Kidney epithelial cell (primary cell): Measurements from ENCODE around the gene MX1. TPM values are rescaled to one million over a fixed set of nuclear protein-coding genes. Genes with fewer than 3 reads are reported as not detected.
"Not testable (repeated sequence)": the region's sequence is repeated elsewhere in the genome, so short reads cannot be mapped to it uniquely, and the experiment has no call there.

ENCODE experiments used
- DNase-seq: peaks from one replicate; pipeline ENCODE4 v3.0.0-alpha.2; 2010; ENCODE audit warnings: low read depth
- H3K27me3 ChIP-seq: 2 replicates; pipeline ENCODE4 v1.6.0; 2011; ENCODE audit warnings: low read length; ENCODE audit not compliant: control insufficient read depth, insufficient read depth
- H3K36me3 ChIP-seq: 2 replicates; pipeline ENCODE4 v1.5.1; 2011; ENCODE audit warnings: low read length; ENCODE audit not compliant: control insufficient read depth, insufficient read depth
- H3K4me3 ChIP-seq: 2 replicates; pipeline ENCODE4 v1.5.1; 2011; ENCODE audit warnings: low read depth, mild to moderate bottlenecking, control low read depth, low read length
- total RNA-seq: library from RNA; depleted of rRNA; stranded (reverse); fragments of >200 nt; gene quantifications from 2 replicates; pipeline ENCODE4 v1.2.3, GENCODE V29; 2015
- TF ChIP-seq, protein P1 (sequence below): IDR thresholded peaks from 2 replicates; pipeline ENCODE4 v1.5.1; 2011; ENCODE audit warnings: mild to moderate bottlenecking, moderate library complexity, low read length, control low read depth, inconsistent platforms; ENCODE audit not compliant: insufficient read depth, poor library complexity, severe bottlenecking

The MX1 gene
- total RNA-seq, 1 donor from 2014 or later: 48.7 TPM

GRCh38 chr21:41418956-41419680, 6.9 kb upstream of the MX1 start:
- TF ChIP-seq, protein P1, sequence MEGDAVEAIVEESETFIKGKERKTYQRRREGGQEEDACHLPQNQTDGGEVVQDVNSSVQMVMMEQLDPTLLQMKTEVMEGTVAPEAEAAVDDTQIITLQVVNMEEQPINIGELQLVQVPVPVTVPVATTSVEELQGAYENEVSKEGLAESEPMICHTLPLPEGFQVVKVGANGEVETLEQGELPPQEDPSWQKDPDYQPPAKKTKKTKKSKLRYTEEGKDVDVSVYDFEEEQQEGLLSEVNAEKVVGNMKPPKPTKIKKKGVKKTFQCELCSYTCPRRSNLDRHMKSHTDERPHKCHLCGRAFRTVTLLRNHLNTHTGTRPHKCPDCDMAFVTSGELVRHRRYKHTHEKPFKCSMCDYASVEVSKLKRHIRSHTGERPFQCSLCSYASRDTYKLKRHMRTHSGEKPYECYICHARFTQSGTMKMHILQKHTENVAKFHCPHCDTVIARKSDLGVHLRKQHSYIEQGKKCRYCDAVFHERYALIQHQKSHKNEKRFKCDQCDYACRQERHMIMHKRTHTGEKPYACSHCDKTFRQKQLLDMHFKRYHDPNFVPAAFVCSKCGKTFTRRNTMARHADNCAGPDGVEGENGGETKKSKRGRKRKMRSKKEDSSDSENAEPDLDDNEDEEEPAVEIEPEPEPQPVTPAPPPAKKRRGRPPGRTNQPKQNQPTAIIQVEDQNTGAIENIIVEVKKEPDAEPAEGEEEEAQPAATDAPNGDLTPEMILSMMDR: no peak
- no peak for DNase-seq
- H3K36me3 ChIP-seq: no peaks in the 10 kb centered on the region
- H3K4me3 ChIP-seq: no peak overlapping the region
- no peaks in the 10 kb centered on the region for H3K27me3 ChIP-seq

- no peaks in the 10 kb centered on the region for H3K36me3 ChIP-seq
- TF ChIP-seq, protein P1: no peak
- DNase-seq: peak; percentile 49
- H3K4me3 ChIP-seq: peak overlapping the region; percentile 68
- no peaks in the 10 kb centered on the region for H3K27me3 ChIP-seq
These were observed 5.8 kb upstream of the MX1 start for GRCh38 chr21:41419921-41420862.

GRCh38 chr21:41420998-41421397, 5.0 kb upstream of the MX1 start:
- H3K36me3 ChIP-seq, H3K4me3 ChIP-seq, DNase-seq, H3K27me3 ChIP-seq: not testable (repeated sequence)

DNA sequence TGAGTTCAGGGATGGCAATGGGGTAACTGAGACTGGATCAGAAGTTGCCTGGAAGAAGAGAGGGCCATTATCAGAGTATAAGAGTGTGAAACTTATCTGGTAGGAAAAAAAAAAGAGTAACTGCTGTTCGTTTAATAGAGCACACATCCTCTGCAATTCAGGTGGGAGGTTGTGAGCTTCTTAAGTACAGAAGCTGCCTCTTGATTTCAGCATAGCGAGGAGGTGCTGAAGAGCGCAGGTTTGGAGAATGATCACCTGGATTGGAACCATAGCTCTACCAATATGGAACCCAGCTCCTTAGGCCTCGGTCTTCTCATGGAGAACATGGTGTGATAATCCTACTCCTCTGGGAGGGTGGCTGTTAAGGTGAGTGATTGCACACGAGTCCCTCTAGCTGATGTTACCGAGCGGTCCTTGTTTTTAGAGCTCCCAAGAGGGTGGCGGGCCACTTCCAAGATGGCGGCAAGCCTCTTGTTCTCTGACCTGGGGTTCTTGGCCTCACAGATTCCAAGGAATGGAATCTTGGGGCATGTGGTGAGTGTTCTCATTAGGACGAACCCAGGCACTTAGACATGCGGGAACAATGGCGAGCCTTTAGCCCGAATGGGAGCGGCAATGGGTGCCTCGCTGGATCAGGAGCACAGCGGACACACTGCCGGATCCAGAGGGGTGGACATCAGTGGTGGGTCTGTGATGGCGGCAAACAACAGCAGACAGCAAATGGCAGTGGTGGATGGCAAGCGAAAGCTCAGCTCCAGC, 3.3 kb upstream of the MX1 start:
- H3K27me3 ChIP-seq: peaks cover 7% of the 10 kb centered on the region
- H3K4me3 ChIP-seq: no peak overlapping the region
- TF ChIP-seq, protein P1: no peak
- no peak for DNase-seq
- no peaks in the 10 kb centered on the region for H3K36me3 ChIP-seq

GRCh38 chr21:41423305-41423636, 2.8 kb upstream of the MX1 start:
- H3K4me3 ChIP-seq, DNase-seq: not testable (repeated sequence)

GRCh38 chr21:41425588-41425953, 468 bp upstream of the MX1 start:
- peak overlapping the region; percentile 54 for H3K4me3 ChIP-seq
- DNase-seq: no peak
- TF ChIP-seq, protein P1: no peak
- H3K36me3 ChIP-seq: no peaks in the 10 kb centered on the region
- peaks cover 7% of the 10 kb centered on the region for H3K27me3 ChIP-seq

More at GRCh38 chr21:41423305-41423636, 2.8 kb upstream of the MX1 start:
- not testable (repeated sequence) for H3K36me3 ChIP-seq, H3K27me3 ChIP-seq
